ENCODE measurements around the gene SENP8.
"Not testable (repeated sequence)": the region's sequence is repeated elsewhere in the genome, so short reads cannot be mapped to it uniquely, and the experiment has no call there.

GRCh38 chr15:72100551-72100950 is 17.7 kb upstream of the SENP8 start:
- TF ChIP-seq CTCF, POLR2A, POLR2AphosphoS5, EP300 (IDR thresholded peaks at IDR 0.05): not testable (repeated sequence)
